ENCODE data around the gene ZNF396.

- TF ChIP-seq, protein P1, sequence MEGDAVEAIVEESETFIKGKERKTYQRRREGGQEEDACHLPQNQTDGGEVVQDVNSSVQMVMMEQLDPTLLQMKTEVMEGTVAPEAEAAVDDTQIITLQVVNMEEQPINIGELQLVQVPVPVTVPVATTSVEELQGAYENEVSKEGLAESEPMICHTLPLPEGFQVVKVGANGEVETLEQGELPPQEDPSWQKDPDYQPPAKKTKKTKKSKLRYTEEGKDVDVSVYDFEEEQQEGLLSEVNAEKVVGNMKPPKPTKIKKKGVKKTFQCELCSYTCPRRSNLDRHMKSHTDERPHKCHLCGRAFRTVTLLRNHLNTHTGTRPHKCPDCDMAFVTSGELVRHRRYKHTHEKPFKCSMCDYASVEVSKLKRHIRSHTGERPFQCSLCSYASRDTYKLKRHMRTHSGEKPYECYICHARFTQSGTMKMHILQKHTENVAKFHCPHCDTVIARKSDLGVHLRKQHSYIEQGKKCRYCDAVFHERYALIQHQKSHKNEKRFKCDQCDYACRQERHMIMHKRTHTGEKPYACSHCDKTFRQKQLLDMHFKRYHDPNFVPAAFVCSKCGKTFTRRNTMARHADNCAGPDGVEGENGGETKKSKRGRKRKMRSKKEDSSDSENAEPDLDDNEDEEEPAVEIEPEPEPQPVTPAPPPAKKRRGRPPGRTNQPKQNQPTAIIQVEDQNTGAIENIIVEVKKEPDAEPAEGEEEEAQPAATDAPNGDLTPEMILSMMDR (IDR thresholded peaks at IDR 0.05; ENCODE audit: low read depth, low read length, missing input control), result no peak
- TF ChIP-seq TAF1 (conservative IDR thresholded peaks at IDR 0.05) (no peak), REST (IDR thresholded peaks at IDR 0.05) (no peak), JUND (IDR thresholded peaks at IDR 0.05) (no peak), GABPA (IDR thresholded peaks at IDR 0.05 in 1 of 2, conservative IDR thresholded peaks at IDR 0.05 in 1 of 2) (no peak), RXRA (IDR thresholded peaks at IDR 0.05) (no peak), ATF3 (IDR thresholded peaks at IDR 0.05) (no peak), YY1 (IDR thresholded peaks at IDR 0.05) (no peak), ZBTB33 (IDR thresholded peaks at IDR 0.05) (no peak), MAX (IDR thresholded peaks at IDR 0.05) (no peak), HNF4A (conservative IDR thresholded peaks at IDR 0.05) (no peak), EGR1 (IDR thresholded peaks at IDR 0.05; ENCODE audit: low read depth in 2 of 2) (no peak), RAD21 (IDR thresholded peaks at IDR 0.05) (no peak)
Observed at GRCh38 chr18:35343488-35343935, 33.6 kb downstream of the ZNF396 start.
